Vagina (tissue), 2 donors: ENCODE measurements around the gene BDP1.
"Not testable (repeated sequence)": the region's sequence is repeated elsewhere in the genome, so short reads cannot be mapped to it uniquely, and the experiment has no call there.

Experiments used
- CTCF ChIP-seq, 3 experiments: fragments of 450-650 bp in 2 of 3; fragments of 200-600 bp in 1 of 3; sonication (generic) in 1 of 3; IDR thresholded peaks; one replicate each; pipeline ENCODE4 v1.5.1; 2017 to 2019; ENCODE audit warnings: antibody characterized with exemption in 3 of 3, mild to moderate bottlenecking in 2 of 3, moderate library complexity in 2 of 3
- POLR2A ChIP-seq, 2 donors: fragments of 450-650 bp; IDR thresholded peaks; one replicate each; pipeline ENCODE4 v1.6.1; 2017; ENCODE audit warnings: antibody characterized with exemption in 2 of 2, mild to moderate bottlenecking in 2 of 2, moderate library complexity in 2 of 2
- POLR2AphosphoS5 ChIP-seq, 2 donors: sonication (generic); formaldehyde crosslinking; IDR thresholded peaks; one replicate each; pipeline ENCODE4 v1.9.0; 2017; ENCODE audit warnings: antibody characterized with exemption in 2 of 2, mild to moderate bottlenecking in 2 of 2, low read depth in 1 of 2; ENCODE audit not compliant: insufficient read depth in 1 of 2

- not testable (repeated sequence) for TF ChIP-seq CTCF (IDR thresholded peaks at IDR 0.05); POLR2AphosphoS5 (IDR thresholded peaks at IDR 0.05; ENCODE audit: insufficient read depth in 1 of 2, low read depth in 1 of 2); POLR2A (IDR thresholded peaks at IDR 0.05)
Measured at GRCh38 chr5:71552026-71552749, 96.7 kb downstream of the BDP1 start.
